NCI-H2081 (cell line): Measurements from ENCODE around the gene FNIP2.
A peak's percentile ranks its signal among the peaks of the same experiment; 100 is the strongest.
"Not testable (repeated sequence)": the region's sequence is repeated elsewhere in the genome, so short reads cannot be mapped to it uniquely, and the experiment has no call there.

ENCODE experiments used
- DNase-seq, 2 experiments: peaks; one replicate each; lab custom pipeline; 2025; lab: John Stamatoyannopoulos, UW

FNIP2 gene

GRCh38 chr4:158814636-158815330 is 46.0 kb downstream of the FNIP2 start:
- no peak for DNase-seq

GRCh38 chr4:158816955-158817354 is 48.1 kb downstream of the FNIP2 start:
- no peak for DNase-seq

- DNase-seq: no peak
These were observed 48.9 kb downstream of the FNIP2 start for GRCh38 chr4:158817562-158818296.

- no peak for DNase-seq
These were observed 49.8 kb downstream of the FNIP2 start for GRCh38 chr4:158818560-158819140.

- DNase-seq: no peak
These were observed 51.3 kb downstream of the FNIP2 start for GRCh38 chr4:158819942-158820786.

GRCh38 chr4:158821228-158821971 is 52.6 kb downstream of the FNIP2 start:
- no peak for DNase-seq

GRCh38 chr4:158822348-158822747 is 53.5 kb downstream of the FNIP2 start:
- DNase-seq: no peak

- DNase-seq: no peak
These were observed 54.6 kb downstream of the FNIP2 start for GRCh38 chr4:158823461-158823873.

GRCh38 chr4:158824425-158825274 is 55.8 kb downstream of the FNIP2 start:
- no peak for DNase-seq

GRCh38 chr4:158825433-158826036 is 56.7 kb downstream of the FNIP2 start:
- DNase-seq: no peak

- DNase-seq: no peak
These were observed 57.2 kb downstream of the FNIP2 start for GRCh38 chr4:158826057-158826456.

- peak in 1 of 2 experiments; percentile 28 for DNase-seq
These were observed 58.1 kb downstream of the FNIP2 start for GRCh38 chr4:158826882-158827281.

- no peak for DNase-seq
These were observed 58.7 kb downstream of the FNIP2 start for GRCh38 chr4:158827543-158827981.

- not testable (repeated sequence) for DNase-seq
These were observed 59.3 kb downstream of the FNIP2 start for GRCh38 chr4:158828151-158828550.

- no peak for DNase-seq
These were observed 60.4 kb downstream of the FNIP2 start for GRCh38 chr4:158829254-158829653.

- DNase-seq: no peak
These were observed 64.8 kb downstream of the FNIP2 start for GRCh38 chr4:158833602-158834001.

- DNase-seq: no peak
These were observed 66.6 kb downstream of the FNIP2 start for GRCh38 chr4:158835226-158836001.

GRCh38 chr4:158836002-158836369 is 67.2 kb downstream of the FNIP2 start:
- DNase-seq: no peak

GRCh38 chr4:158836828-158837449 is 68.1 kb downstream of the FNIP2 start:
- DNase-seq: no peak
